ENCODE data around the gene PAPSS2.

Gene PAPSS2

GRCh38 chr10:87667493-87667892 lies 7.8 kb downstream of the PAPSS2 start:
- DNase-seq (ENCODE audit: low read depth in 1 of 2, low spot score in 1 of 2), result no peak
- no peak overlapping the region for H3K4me3 ChIP-seq (replicated peaks; ENCODE audit: insufficient read depth, low read length)
- H3K27me3 ChIP-seq (ENCODE audit: insufficient read depth, poor library complexity, severe bottlenecking), result no peaks in the 10 kb centered on the region
- TF ChIP-seq GABPA (IDR thresholded peaks at IDR 0.05; ENCODE audit: low read depth), result no peak
- no peak for TF ChIP-seq CTCF (IDR thresholded peaks at IDR 0.05; ENCODE audit: insufficient read depth, low read length)
- no peak for TF ChIP-seq REST (IDR thresholded peaks at IDR 0.05; ENCODE audit: insufficient replicate concordance, low read depth)
- TF ChIP-seq POLR2AphosphoS5 (IDR thresholded peaks at IDR 0.05; ENCODE audit: low read depth), result no peak
- TF ChIP-seq SPI1 (IDR thresholded peaks at IDR 0.05; ENCODE audit: borderline replicate concordance, low read depth), result no peak
- H3K27ac ChIP-seq (replicated peaks), result no peak overlapping the region

- Histone ChIP-seq H3K4me3 (replicated peaks; ENCODE audit: insufficient read depth, low read length) (no peak overlapping the region), H3K27me3 (ENCODE audit: insufficient read depth, poor library complexity, severe bottlenecking) (no peaks in the 10 kb centered on the region), H3K27ac (replicated peaks) (no peak overlapping the region)
- DNase-seq (ENCODE audit: low read depth in 1 of 2, low spot score in 1 of 2), result peak in 1 of 2 experiments; percentile 48
- TF ChIP-seq GABPA (IDR thresholded peaks at IDR 0.05; ENCODE audit: low read depth) (no peak), SPI1 (IDR thresholded peaks at IDR 0.05; ENCODE audit: borderline replicate concordance, low read depth) (peak; percentile 41; the same call in 1 of the 2 replicates)
Observed at GRCh38 chr10:87668324-87669074, 8.8 kb downstream of the PAPSS2 start.

- TF ChIP-seq SPI1 (IDR thresholded peaks at IDR 0.05; ENCODE audit: borderline replicate concordance, low read depth), result no peak
- TF ChIP-seq REST (IDR thresholded peaks at IDR 0.05; ENCODE audit: insufficient replicate concordance, low read depth), result no peak
- TF ChIP-seq CTCF (IDR thresholded peaks at IDR 0.05; ENCODE audit: insufficient read depth, low read length), result no peak
- TF ChIP-seq GABPA (IDR thresholded peaks at IDR 0.05; ENCODE audit: low read depth), result no peak
- no peak for TF ChIP-seq POLR2AphosphoS5 (IDR thresholded peaks at IDR 0.05; ENCODE audit: low read depth)
- no peaks in the 10 kb centered on the region for H3K27me3 ChIP-seq (ENCODE audit: insufficient read depth, poor library complexity, severe bottlenecking)
- DNase-seq (ENCODE audit: low read depth in 1 of 2, low spot score in 1 of 2), result no peak
- no peak overlapping the region for H3K27ac ChIP-seq (replicated peaks)
- H3K4me3 ChIP-seq (replicated peaks; ENCODE audit: insufficient read depth, low read length), result no peak overlapping the region
Observed at GRCh38 chr10:87669752-87670151, 10.1 kb downstream of the PAPSS2 start.

GRCh38 chr10:87670586-87670985 lies 10.9 kb downstream of the PAPSS2 start:
- H3K4me3 ChIP-seq (replicated peaks; ENCODE audit: insufficient read depth, low read length), result no peak overlapping the region
- TF ChIP-seq POLR2AphosphoS5 (IDR thresholded peaks at IDR 0.05; ENCODE audit: low read depth), result no peak
- no peak for TF ChIP-seq GABPA (IDR thresholded peaks at IDR 0.05; ENCODE audit: low read depth)
- no peak for TF ChIP-seq CTCF (IDR thresholded peaks at IDR 0.05; ENCODE audit: insufficient read depth, low read length)
- no peak for TF ChIP-seq REST (IDR thresholded peaks at IDR 0.05; ENCODE audit: insufficient replicate concordance, low read depth)
- H3K27me3 ChIP-seq (ENCODE audit: insufficient read depth, poor library complexity, severe bottlenecking), result no peaks in the 10 kb centered on the region
- DNase-seq (ENCODE audit: low read depth in 1 of 2, low spot score in 1 of 2), result no peak
- H3K27ac ChIP-seq (replicated peaks), result no peak overlapping the region

All from HL-60 (cell line).